CD4-positive, alpha-beta T cell treated with Interleukin-15 for 4 hours (primary cell): ENCODE measurements around the gene FGF14.

Experiments used
- DNase-seq: peaks from one replicate; pipeline ENCODE4 v3.0.0-alpha.2; 2020; ENCODE audit warnings: low spot score

The FGF14 gene

GRCh38 chr13:101727118-101727517, 674.7 kb downstream of the FGF14 start:
- DNase-seq: no peak

GRCh38 chr13:101726681-101727080, 675.2 kb downstream of the FGF14 start:
- no peak for DNase-seq

- no peak for DNase-seq
Observed at GRCh38 chr13:101718496-101718895, 683.4 kb downstream of the FGF14 start.

- DNase-seq: no peak
Observed at GRCh38 chr13:101717353-101717752, 684.5 kb downstream of the FGF14 start.

- no peak for DNase-seq
Observed at GRCh38 chr13:101714195-101714594, 687.7 kb downstream of the FGF14 start.

GRCh38 chr13:101712026-101712348, 689.9 kb downstream of the FGF14 start:
- no peak for DNase-seq

- no peak for DNase-seq
Observed at GRCh38 chr13:101711307-101712025, 690.4 kb downstream of the FGF14 start.

- no peak for DNase-seq
Observed at GRCh38 chr13:101709952-101710351, 691.9 kb downstream of the FGF14 start.

GRCh38 chr13:101708115-101708514, 693.7 kb downstream of the FGF14 start:
- DNase-seq: no peak

- DNase-seq: no peak
Observed at GRCh38 chr13:101707659-101708058, 694.2 kb downstream of the FGF14 start.

GRCh38 chr13:101706651-101707050, 695.2 kb downstream of the FGF14 start:
- no peak for DNase-seq

GRCh38 chr13:101703838-101704237, 698.0 kb downstream of the FGF14 start:
- no peak for DNase-seq

- no peak for DNase-seq
Observed at GRCh38 chr13:101703081-101703480, 698.8 kb downstream of the FGF14 start.

GRCh38 chr13:101700598-101700997, 701.2 kb downstream of the FGF14 start:
- DNase-seq: no peak

GRCh38 chr13:101698400-101698799, 703.4 kb downstream of the FGF14 start:
- no peak for DNase-seq

GRCh38 chr13:101697745-101698144, 704.1 kb downstream of the FGF14 start:
- no peak for DNase-seq

GRCh38 chr13:101695870-101696516, 705.9 kb downstream of the FGF14 start:
- DNase-seq: no peak

- DNase-seq: no peak
Observed at GRCh38 chr13:101691341-101691860, 710.4 kb downstream of the FGF14 start.

- DNase-seq: no peak
Observed at GRCh38 chr13:101690871-101691270, 711.0 kb downstream of the FGF14 start.

GRCh38 chr13:101686003-101686402, 715.8 kb downstream of the FGF14 start:
- no peak for DNase-seq

GRCh38 chr13:101681834-101682233, 720.0 kb downstream of the FGF14 start:
- DNase-seq: no peak

- DNase-seq: no peak
Observed at GRCh38 chr13:101673360-101674105, 728.3 kb downstream of the FGF14 start.

GRCh38 chr13:101661839-101662238, 740.0 kb downstream of the FGF14 start:
- DNase-seq: no peak
